GM13977 (cell line): ENCODE measurements around the gene TEX2.

Experiments used
- DNase-seq: peaks from one replicate; pipeline ENCODE4 v3.0.0; 2012; ENCODE audit warnings: low spot score
- in situ Hi-C: fragments of 300-500 bp; cut with MboI; formaldehyde crosslinking; loops from one replicate; pipeline ENCODE4 v1.12.0; 2022; ENCODE audit warnings: low sequenced_read_pairs, low pct_unique_long_range_greater_than_20kb, mixed read lengths, inconsistent platforms; ENCODE audit not compliant: unreplicated experiment
- TF ChIP-seq, protein P1 (sequence below): IDR thresholded peaks from 2 replicates; pipeline ENCODE4 v1.5.1; 2012; ENCODE audit warnings: mild to moderate bottlenecking, control low read depth; ENCODE audit not compliant: insufficient read depth; ENCODE audit errors: extremely low read depth, missing control alignments

The TEX2 gene

DNA sequence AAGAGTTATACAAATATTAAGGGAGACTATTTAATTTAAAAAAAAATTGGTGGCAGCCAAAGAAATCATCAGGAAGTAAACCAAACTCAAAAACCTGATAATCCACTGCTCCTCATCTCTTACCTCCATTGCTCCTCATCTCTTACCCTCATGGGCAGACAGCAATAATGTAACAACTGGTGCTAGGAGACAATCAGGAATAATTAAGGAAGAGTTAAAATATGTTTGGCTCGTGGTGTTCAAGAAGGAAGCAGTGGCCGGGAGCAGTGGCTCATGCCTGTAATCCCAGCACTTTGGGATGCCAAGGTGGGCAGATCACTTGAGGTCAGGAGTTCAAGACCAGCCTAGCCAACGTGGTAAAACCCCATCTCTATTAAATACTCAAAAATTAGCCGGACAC lies 151.2 kb downstream of the TEX2 start:
- TF ChIP-seq, protein P1, sequence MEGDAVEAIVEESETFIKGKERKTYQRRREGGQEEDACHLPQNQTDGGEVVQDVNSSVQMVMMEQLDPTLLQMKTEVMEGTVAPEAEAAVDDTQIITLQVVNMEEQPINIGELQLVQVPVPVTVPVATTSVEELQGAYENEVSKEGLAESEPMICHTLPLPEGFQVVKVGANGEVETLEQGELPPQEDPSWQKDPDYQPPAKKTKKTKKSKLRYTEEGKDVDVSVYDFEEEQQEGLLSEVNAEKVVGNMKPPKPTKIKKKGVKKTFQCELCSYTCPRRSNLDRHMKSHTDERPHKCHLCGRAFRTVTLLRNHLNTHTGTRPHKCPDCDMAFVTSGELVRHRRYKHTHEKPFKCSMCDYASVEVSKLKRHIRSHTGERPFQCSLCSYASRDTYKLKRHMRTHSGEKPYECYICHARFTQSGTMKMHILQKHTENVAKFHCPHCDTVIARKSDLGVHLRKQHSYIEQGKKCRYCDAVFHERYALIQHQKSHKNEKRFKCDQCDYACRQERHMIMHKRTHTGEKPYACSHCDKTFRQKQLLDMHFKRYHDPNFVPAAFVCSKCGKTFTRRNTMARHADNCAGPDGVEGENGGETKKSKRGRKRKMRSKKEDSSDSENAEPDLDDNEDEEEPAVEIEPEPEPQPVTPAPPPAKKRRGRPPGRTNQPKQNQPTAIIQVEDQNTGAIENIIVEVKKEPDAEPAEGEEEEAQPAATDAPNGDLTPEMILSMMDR: no peak
- no peak for DNase-seq
- in situ Hi-C loops: no loop called here

DNA sequence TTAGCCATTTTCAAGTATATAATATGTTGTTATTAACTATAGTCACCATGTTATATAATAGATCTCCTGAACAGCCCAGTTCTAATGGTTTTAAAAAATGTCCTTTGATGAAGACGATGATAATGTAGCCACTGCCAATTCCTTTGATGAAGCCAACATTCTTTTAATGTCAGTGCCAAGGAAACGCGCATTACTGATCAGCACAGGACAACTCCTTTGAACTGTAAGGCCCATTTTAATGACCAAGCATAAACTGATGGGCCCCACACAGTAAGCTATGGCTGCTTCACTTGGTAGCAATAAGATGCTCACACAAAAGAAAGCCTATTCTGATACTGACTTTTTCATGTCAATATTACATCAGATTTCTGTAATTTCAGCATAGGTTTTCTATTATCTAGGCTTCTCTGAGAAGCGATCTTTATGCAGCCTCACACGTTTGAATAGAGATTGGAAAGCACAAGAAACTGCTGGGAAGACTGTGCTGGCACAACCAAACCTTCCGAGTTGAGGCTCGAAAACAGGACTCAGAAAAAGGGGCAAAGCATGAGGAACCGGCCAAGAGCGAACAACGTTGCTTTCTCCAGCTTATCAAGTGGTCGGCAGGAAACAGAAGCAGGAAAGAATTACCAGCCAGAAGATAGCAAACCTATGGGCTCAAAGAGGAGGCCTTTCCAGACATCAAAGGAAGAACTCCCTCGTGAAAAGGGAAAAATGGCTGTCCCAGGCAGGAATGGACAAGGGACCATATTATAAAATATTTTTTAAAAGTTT lies 152.5 kb downstream of the TEX2 start:
- in situ Hi-C loops: no loop called here
- DNase-seq: no peak
- TF ChIP-seq, protein P1: no peak

GRCh38 chr17:64109400-64109799 lies 153.7 kb downstream of the TEX2 start:
- in situ Hi-C loops: no loop called here
- no peak for DNase-seq
- TF ChIP-seq, protein P1: no peak

DNA sequence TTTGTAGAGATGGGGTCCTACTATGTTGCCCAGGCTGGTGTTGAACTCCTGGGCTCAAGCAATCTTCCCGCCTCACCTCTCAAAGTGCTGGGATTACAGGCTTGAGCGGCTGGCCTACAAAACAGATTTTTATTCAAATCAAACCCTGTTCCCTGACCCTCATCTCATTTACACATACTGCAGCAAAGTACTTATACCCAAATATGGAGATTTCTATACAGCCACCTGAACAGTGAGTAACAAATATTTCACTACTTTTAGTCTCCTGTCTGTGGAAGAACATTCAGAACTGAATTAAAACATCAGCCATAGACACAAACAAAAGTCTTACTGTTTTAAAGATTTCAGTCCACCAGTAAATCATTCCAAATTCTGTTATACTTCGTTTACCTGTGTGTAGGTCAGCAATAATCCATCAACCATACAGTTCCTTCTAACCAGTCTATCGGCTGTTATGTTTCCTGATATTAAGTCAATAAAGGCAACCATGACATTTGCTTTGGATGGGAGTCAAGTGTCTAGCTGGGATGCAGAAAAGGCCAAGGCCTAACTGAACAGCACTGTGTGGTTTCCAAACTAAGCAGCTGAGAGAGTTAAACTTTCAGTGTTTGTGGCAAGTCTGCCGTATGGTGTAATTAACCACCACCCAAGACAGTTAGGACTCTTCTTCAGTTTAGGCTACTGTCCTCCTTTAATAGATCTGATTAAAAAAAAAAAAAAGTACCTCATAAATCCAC lies 155.4 kb downstream of the TEX2 start:
- TF ChIP-seq, protein P1: no peak
- in situ Hi-C loops: no loop called here
- DNase-seq: no peak

DNA sequence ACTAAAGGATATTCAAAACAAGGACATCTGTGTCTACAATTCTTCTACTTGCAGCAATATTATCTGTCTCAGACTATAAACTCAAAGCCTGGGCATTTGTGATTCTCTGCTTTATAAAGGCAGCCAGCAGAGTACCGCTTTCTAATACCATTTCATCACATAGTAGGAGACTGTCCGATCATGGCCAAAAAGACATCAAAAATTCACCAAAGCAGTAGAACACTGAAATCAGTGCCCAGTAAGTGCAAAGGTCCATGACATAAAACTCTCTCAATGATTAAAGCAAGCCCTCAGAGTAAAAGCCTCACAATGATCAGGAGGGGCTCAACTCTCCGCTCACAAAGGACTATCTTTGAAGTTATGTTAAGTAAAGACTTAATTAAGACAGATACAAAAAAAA lies 156.1 kb downstream of the TEX2 start:
- DNase-seq: no peak
- in situ Hi-C loops: no loop called here
- TF ChIP-seq, protein P1: no peak

DNA sequence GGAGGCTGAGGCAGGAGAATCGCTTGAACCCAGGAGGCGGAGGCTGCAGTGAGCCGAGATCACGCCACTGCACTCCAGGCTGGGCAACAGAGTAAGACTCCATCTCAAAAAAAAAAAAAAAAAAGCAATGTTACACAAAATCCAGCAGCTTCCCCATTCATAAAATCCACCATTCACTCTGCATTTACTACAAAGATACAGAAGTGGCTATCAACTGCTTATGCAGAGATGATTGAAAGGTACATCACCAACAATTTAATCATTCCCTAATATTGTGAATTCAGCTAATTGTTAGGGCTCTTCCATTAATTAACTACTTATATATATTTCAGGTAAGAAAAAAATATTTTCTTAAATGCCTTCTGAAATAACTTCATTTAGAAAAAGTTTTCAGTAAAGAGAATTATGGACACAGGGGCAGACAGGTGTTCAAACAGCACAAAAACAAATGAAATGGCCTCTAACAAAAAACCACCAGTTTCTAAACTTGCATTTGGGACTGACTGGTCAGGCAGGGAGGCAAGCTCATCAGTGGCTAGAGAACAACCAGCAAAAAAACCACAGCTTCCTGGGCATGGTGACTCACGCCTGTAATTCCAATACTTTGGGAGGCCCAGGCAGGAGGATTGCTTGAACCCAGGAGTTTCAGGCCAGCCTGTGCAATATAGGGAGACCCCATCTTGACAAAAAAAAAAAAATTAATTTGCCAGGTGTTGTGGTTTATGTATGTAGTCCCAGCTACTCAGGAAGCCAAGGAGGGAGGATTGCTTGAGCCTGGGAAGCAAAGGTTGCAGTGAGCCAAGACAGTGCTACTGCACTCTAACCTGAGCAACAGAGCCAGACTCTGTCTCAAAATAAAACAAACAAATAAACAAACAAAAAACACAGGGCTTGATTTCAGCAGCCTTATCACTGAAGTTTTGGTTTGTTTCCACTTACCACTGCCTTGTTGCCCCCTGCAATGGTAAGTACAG lies 159.4 kb downstream of the TEX2 start:
- in situ Hi-C loops: no loop called here

More for the DNA sequence above, 159.4 kb downstream of the TEX2 start:
- DNase-seq: no peak
- TF ChIP-seq, protein P1: no peak
